T-helper 2 cell treated with Interferon-gamma antibody and Interleukin-4, amounts not matched to agents 100 ng/mL and 5 ng/mL, for 36 hours (primary cell): ENCODE data around the gene UBE2B. TPM values are rescaled to one million over a fixed set of nuclear protein-coding genes. Genes with fewer than 3 reads are reported as not detected.
"Not testable (repeated sequence)": the region's sequence is repeated elsewhere in the genome, so short reads cannot be mapped to it uniquely, and the experiment has no call there.

ENCODE experiments used
- intact Hi-C: fragments of 100-400 bp; cut with micrococcal nuclease; formaldehyde crosslinking; loops from one replicate; pipeline ENCODE4 v1.15.1; 2023
- total RNA-seq: library from RNA; stranded (reverse); gene quantifications from 2 replicates; pipeline ENCODE4 v1.2.3, GENCODE V29; 2022

Gene UBE2B
- 75.8 and 78.3 TPM in 2 replicates for total RNA-seq

GRCh38 chr5:134370871-134371833 lies at the start of gene UBE2B:
Gene UBE2B, plus strand, starts transcription at chr5:134371569. Its CDS starts 27 bp downstream, at chr5:134371596.
- intact Hi-C loops, result loop anchor here (1.0 to 10.0 kb wide), 12 partner anchors 40 to 1506 kb away; partner anchors contain the start of genes CAMLG, CDKN2AIPNL, DDX46 and GDF9

GRCh38 chr5:134327327-134327726 lies 44.0 kb upstream of the UBE2B start:
- intact Hi-C loops, result no loop called here

GRCh38 chr5:134328619-134329018 lies 42.8 kb upstream of the UBE2B start:
- intact Hi-C loops, result no loop called here

- intact Hi-C loops, result not testable (repeated sequence)
Observed at GRCh38 chr5:134336833-134337232, 34.5 kb upstream of the UBE2B start.

- intact Hi-C loops, result not testable (repeated sequence)
Observed at GRCh38 chr5:134343500-134343899, 27.9 kb upstream of the UBE2B start.

GRCh38 chr5:134345476-134345875 lies 25.9 kb upstream of the UBE2B start:
- intact Hi-C loops, result not testable (repeated sequence)

- intact Hi-C loops, result no loop called here
Observed at GRCh38 chr5:134345996-134346395, 25.4 kb upstream of the UBE2B start.

GRCh38 chr5:134349463-134349862 lies 21.9 kb upstream of the UBE2B start:
- intact Hi-C loops, result no loop called here

GRCh38 chr5:134355681-134356080 lies 15.7 kb upstream of the UBE2B start:
- intact Hi-C loops, result no loop called here

GRCh38 chr5:134365604-134366003 lies 5.8 kb upstream of the UBE2B start:
- intact Hi-C loops, result loop anchor here (2.0 to 10.0 kb wide), 2 partner anchors 283 to 479 kb away; partner anchors contain the start of genes C5orf24 and SEC24A

- intact Hi-C loops, result loop anchor here (2.0 to 10.0 kb wide), 6 partner anchors 68 to 1506 kb away; partner anchors contain the start of genes DDX46, GDF9, PCBD2 and UQCRQ
Observed at GRCh38 chr5:134370311-134370870, 978 bp upstream of the UBE2B start.

- intact Hi-C loops, result loop anchor here (1.0 to 10.0 kb wide), 12 partner anchors 39 to 1507 kb away; partner anchors contain the start of genes CAMLG, CDKN2AIPNL, DDX46 and GDF9
Observed at GRCh38 chr5:134371834-134372340, 518 bp downstream of the UBE2B start.

GRCh38 chr5:134373633-134374032 lies 2.3 kb downstream of the UBE2B start:
- intact Hi-C loops, result loop anchor here (5.0 to 10.0 kb wide), 5 partner anchors 71 to 1509 kb away; partner anchors contain the start of genes DDX46, GDF9, PCBD2 and UQCRQ

- intact Hi-C loops, result loop anchor here (5.0 to 10.0 kb wide), 5 partner anchors 72 to 1509 kb away; partner anchors contain the start of genes DDX46, GDF9, PCBD2 and UQCRQ
Observed at GRCh38 chr5:134374232-134374631, 2.9 kb downstream of the UBE2B start.

GRCh38 chr5:134380346-134380745 lies 9.0 kb downstream of the UBE2B start:
- intact Hi-C loops, result no loop called here

- intact Hi-C loops, result not testable (repeated sequence)
Observed at GRCh38 chr5:134382204-134382603, 10.8 kb downstream of the UBE2B start.

- intact Hi-C loops, result no loop called here
Observed at GRCh38 chr5:134383980-134384697, 12.8 kb downstream of the UBE2B start.

GRCh38 chr5:134387443-134387842 lies 16.1 kb downstream of the UBE2B start:
- intact Hi-C loops, result no loop called here

- intact Hi-C loops, result no loop called here
Observed at GRCh38 chr5:134392301-134392700, 20.9 kb downstream of the UBE2B start.

GRCh38 chr5:134394932-134395331 lies 23.6 kb downstream of the UBE2B start:
- intact Hi-C loops, result no loop called here

GRCh38 chr5:134396274-134396673 lies 24.9 kb downstream of the UBE2B start:
- intact Hi-C loops, result no loop called here
